Measurements from ENCODE around the gene PAQR4.
A peak's percentile ranks its signal among the peaks of the same experiment; 100 is the strongest.

Gene PAQR4

GRCh38 chr16:3007957-3008689 is 39.0 kb downstream of the PAQR4 start:
- DNase-seq = peak; percentile 20

DNA sequence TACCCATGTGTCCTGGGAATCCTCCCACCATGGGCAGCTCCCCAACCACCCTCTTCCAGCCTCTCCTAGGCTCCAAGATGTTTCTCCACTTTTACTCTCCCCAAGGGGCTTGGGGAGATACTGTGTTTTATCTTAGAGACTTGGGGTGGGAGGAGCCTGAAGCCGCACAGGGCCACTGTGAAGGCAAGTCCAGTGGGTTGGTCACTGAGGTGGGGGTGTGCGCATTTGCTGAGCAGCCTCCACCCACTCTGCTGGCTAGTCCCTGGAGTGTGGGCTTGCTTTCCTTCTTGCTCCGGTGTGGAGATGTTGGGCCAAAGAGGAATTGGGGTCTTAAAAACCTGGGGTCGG is 39.5 kb downstream of the PAQR4 start:
- no peak for DNase-seq

DNA sequence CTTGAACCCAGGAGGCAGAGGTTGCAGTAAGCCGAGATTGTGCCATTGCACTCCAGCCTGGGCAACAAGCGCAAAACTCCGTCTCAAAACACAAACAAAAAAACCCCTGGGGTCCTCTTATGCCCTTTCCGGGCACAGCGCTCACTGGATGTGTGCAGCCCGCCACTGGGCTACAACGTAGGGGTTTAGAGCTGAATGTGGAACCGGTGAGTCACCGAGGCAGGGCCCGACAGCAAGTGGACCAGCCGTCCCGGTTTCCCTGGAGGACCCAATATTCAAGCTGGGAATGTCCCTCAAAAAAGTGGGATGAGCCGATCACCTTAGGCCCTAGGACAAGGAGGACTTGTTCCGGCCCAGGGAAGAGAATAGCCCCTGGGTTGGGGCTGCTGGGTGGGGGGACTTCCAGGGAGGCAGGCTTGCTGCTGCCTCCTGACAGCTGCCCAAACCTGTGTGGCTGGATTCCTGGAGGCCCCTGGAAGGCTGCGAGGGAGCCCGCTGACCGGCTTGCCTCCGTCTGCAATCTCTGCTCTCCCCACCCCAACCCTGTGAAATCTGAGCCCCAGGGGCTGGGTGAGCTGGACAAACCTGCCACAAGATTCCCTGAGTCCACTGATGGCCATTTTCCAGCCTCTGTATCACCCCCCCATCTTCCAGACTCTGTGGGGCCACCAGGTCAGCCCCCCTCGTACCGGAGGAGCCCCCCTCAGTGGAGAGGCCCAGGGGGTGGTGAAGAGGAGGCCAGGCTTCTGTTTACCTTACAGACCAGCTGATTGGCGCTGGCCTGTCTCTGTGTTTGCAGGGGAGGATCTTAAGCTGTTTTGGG is 40.6 kb downstream of the PAQR4 start:
- no peak for DNase-seq

- no peak for DNase-seq
These were observed 41.4 kb downstream of the PAQR4 start for GRCh38 chr16:3010510-3010909.

DNA sequence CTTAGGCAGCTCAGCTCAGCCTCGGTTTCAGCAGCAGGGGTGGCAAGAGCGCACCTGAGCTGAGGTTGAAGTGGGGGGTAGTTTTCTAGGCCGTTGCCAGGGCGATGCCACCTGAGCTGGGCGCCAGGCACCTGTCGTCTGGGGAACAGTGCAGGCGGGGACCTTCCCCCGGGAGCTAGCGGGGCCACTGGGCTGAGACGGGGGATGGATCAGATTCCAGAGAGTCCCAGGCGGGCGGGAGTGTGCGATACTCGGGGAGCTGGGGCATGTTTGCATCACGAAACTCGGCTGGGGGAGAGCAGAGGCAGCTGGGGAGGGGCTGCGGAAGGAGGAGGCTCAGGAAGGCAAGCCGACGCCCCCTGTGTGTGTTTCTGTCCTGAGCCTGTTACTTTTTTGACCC is 43.1 kb downstream of the PAQR4 start:
- no peak for DNase-seq

- DNase-seq = no peak
These were observed 43.8 kb downstream of the PAQR4 start, which contains the start of gene CLDN9 for GRCh38 chr16:3012828-3013420. Gene CLDN9 (plus strand): TSS chr16:3012923. CDS start chr16:3013363, 440 bp downstream.

- no peak for DNase-seq
These were observed 44.4 kb downstream of the PAQR4 start for GRCh38 chr16:3013491-3013951.

- DNase-seq = no peak
These were observed 45.0 kb downstream of the PAQR4 start for GRCh38 chr16:3013998-3014690.

GRCh38 chr16:3014971-3015370 is 45.8 kb downstream of the PAQR4 start:
- DNase-seq = no peak

DNA sequence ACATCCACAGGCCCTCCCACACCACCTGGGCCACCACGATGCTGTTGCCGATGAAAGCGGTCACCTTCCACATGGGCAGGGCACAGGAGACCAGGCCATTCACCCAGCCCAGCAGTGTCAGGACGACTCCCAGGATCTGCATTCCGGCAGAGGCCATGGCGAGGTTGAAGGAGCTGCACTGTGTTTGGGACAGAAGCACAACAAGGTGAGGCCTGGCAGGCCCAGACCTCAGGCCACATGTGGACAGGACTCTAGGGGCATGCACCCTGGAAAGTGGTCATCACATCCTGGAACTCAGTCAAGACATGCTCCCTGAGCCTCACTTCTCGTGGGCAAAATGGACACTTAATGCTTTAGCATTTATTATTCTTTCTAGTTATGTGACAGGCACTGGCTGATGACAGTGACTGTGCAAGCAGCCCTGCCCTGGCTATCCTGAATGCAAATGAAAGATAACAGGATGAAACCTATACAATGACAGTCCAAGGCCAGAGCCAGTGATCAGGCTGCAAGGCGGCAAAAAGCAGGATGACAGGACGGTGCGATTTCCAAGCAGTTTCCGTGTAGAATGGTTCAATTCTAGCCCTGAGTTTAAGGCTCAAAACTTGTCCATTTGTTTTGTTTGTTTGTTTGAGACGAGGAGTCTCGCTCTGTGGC is 46.8 kb downstream of the PAQR4 start:
- DNase-seq = no peak

DNA sequence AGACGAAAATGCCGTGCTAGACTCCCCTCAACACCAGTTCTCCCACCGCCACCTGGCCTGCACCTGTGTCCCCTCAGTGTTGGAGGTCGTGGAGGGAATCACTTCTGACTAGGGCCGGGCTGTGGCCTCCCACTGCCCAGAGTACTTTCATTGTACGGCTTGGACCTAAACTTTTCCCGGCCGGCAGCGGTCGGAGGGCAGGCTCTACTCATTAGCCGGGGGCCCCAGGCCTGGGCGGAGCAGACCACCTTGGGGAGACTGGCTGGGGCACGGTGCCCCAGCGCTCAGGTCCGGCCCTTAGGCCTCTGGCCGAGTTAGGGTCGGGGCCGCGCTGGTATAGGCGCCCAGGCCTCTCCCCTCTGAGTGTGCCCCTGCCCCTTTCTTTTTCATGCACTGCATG is 48.2 kb downstream of the PAQR4 start:
- no peak for DNase-seq

DNA sequence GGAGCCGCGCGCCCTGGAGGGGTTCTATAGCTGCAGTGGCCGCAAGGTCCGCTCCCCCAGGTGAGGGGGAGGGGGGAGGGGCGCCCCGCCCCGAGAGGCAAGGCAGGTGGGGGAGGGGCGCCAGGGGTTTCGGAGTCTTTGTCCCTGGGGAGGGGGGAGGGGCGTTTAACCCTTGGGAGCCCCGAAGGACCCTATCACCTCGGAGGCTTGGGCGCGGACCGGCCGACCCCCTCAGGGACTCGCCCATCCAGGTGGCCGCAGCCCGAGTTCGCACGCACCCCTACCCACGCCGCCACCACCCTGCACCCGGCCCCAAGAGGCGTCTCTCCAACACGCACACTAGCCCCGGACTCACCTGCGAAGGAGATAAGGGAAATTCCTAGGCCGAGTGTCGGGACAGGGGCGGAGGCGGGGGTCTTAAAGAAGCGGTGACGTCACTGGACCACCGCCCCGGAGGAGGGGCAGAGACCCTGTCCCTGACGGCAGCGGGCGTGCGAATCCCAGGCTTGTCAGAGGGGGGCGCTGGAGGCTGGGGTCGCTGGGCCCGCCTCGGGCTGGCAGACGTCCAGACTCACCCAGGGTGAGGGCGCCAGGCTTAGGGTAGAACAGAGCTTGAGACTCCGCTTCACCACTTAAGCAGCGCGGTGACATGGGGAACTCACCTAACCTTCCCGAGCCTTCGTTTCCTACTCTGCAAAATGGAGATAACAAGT is 48.8 kb downstream of the PAQR4 start, which contains the start of gene CLDN6:
Gene CLDN6 (minus strand): TSS at position 390 of the 713 bp plus-strand sequence. CDS start 2,162 bp downstream, outside the sequence.
- peak; percentile 9 for DNase-seq

DNA sequence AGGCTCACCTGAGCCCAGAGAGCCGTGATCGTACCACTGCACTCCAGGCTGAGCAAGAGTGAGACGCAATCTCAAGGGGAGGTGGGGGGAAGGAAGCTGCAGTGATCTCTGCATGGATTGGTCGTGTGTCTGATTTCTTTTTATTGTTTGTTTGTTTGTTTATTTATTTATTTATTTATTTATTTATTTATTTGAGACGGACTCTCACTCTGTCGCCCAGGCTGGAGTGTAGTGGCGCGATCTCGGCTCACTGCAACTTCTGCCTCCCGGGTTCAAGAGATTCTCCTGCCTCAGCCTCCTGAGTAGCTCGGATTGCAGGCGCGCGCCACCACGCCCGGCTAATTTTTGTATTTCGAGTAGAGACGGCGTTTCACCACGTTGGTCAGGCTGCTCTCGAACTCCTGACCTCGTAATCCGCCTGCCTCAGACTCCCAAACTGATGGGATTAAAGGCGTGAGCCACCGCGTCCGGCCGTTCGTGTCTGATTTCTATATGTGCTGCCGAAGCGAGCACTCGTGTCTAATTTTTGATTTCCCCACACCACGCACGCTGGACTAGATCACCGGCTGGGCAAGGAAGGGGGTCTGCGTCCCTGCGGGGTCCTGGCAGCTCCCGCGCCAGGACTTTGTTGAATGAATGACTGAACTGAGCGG is 50.6 kb downstream of the PAQR4 start:
- DNase-seq = no peak

GRCh38 chr16:3020247-3020603 is 51.1 kb downstream of the PAQR4 start, which contains the start of gene TNFRSF12A:
Gene TNFRSF12A (plus strand): TSS chr16:3020368. CDS start chr16:3020398, 30 bp downstream.
- peak; percentile 72 for DNase-seq

GRCh38 chr16:3020604-3021448 is 51.7 kb downstream of the PAQR4 start:
- peak; percentile 56 for DNase-seq

GRCh38 chr16:3021449-3022207 is 52.5 kb downstream of the PAQR4 start:
- peak; percentile 62 for DNase-seq

DNA sequence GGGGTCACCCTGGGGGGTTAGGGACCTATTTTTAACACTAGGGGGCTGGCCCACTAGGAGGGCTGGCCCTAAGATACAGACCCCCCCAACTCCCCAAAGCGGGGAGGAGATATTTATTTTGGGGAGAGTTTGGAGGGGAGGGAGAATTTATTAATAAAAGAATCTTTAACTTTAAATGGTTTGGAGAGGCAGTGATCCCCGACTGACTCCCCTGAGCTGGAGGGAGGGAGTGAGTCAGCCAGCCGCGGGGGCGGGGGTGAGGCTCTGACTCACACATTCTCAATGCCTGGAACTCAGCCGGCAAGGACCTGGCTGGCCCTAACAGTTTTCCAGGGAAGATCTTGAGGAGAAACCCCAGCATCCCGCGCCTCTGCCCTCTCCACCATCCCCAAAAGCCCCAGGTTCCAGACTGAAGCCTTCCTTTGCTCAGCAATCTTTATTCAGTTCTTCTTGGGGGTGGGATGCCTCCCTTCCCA is 53.1 kb downstream of the PAQR4 start:
- DNase-seq = peak; percentile 67

GRCh38 chr16:3022684-3023414 is 53.7 kb downstream of the PAQR4 start:
- DNase-seq = no peak
